ENCODE results near the gene TEAD3.

DNA sequence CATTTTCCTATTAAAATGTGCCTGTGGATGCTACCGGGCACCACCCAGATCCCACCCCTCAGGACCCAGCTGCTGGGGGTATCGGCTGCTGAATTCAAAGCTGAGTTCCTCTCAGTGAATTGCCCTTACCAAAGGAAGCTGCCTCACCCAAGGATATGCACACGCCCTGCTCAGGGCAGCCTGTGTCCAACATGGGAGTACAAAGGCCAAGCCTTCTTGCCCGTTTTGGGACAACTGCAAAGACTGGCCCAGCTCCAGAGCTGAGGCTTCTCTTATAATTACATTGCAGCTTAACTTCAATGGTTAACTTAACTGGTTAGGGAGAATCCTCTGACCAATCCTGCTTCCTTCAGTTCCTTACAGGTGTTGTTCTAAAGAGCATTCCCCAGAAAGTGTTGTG, 64.6 kb downstream of the TEAD3 start:
- no peak for TF ChIP-seq POLR2A (IDR thresholded peaks at IDR 0.05)
- TF ChIP-seq, protein P1, sequence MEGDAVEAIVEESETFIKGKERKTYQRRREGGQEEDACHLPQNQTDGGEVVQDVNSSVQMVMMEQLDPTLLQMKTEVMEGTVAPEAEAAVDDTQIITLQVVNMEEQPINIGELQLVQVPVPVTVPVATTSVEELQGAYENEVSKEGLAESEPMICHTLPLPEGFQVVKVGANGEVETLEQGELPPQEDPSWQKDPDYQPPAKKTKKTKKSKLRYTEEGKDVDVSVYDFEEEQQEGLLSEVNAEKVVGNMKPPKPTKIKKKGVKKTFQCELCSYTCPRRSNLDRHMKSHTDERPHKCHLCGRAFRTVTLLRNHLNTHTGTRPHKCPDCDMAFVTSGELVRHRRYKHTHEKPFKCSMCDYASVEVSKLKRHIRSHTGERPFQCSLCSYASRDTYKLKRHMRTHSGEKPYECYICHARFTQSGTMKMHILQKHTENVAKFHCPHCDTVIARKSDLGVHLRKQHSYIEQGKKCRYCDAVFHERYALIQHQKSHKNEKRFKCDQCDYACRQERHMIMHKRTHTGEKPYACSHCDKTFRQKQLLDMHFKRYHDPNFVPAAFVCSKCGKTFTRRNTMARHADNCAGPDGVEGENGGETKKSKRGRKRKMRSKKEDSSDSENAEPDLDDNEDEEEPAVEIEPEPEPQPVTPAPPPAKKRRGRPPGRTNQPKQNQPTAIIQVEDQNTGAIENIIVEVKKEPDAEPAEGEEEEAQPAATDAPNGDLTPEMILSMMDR (IDR thresholded peaks at IDR 0.05): no peak

Data from right lobe of liver (tissue), 4 donors.